ENCODE measurements around the gene GPC5.
"Not testable (repeated sequence)": the region's sequence is repeated elsewhere in the genome, so short reads cannot be mapped to it uniquely, and the experiment has no call there.

The GPC5 gene

DNA sequence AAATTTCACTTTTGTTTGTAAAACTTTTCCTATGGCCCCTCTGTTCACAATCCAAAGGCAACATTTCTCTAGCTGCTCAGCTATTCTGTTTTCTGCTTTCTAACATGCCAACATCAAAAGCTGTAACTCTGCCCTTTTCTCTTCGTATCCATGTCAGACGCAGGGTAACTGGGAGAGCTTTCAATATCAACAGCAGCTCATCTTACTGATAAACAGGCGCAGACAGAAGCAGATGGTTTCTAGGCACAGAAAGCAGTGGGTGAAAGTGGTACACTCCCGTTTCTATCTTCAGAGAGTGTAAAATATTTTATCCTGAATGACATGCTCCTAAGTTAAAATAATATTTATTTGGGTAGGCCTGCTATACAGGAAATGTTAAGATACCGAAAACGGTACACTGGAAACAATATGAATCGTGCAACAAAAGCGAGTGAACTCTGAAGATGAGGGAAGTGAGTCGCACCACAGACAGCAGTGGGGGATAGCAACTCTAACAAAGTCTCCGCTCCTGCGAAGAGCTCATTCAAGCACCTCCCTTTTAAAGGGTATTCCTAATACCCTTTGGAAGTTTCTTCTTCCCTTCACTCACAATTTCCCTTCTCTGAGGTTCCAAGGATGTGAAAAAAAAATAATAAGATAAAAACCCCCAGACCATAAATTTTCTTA, 798.3 kb downstream of the GPC5 start:
- peak in 1 of 2 experiments; percentile 44 for DNase-seq

DNA sequence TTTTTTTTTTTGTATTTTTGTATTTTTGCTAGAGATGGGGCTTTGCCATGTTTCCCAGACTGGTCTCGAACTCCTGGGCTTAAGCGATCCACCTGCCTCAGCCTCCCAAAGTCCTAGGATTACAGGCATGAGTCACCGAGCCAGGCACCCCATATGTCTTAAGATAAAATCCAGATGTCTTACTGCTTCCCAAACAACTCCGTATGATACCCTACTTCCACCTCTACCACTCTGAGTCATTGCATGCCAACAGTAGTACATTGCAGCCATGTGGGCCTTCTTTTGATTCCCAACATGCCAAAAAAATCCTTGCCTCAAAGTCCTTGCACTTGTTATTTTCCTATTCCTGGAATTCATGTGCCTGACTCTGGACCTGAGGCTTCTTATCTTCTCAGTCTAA, 799.2 kb downstream of the GPC5 start:
- DNase-seq = peak in 1 of 2 experiments; percentile 24

DNA sequence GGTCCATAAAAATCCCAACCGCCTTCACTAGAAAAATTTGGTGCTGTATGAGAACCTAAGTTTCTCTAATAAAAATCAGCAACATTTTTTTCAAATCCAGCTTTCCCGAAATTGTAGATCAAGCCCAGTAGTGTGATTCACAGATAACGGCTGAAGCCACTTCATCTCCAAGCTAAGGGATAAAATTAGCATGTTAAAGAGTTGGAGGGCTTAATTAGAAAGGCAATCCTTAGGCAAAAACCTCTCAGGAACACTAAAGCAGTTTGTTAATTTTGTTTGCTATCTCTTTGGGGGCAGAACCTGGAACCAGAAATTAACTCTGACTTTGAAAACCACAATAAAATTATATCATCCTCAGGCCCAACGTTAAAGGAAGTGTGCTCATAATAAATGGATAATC, 820.2 kb downstream of the GPC5 start:
- DNase-seq = no peak

GRCh38 chr13:92221916-92222315, 823.5 kb downstream of the GPC5 start:
- no peak for DNase-seq

DNA sequence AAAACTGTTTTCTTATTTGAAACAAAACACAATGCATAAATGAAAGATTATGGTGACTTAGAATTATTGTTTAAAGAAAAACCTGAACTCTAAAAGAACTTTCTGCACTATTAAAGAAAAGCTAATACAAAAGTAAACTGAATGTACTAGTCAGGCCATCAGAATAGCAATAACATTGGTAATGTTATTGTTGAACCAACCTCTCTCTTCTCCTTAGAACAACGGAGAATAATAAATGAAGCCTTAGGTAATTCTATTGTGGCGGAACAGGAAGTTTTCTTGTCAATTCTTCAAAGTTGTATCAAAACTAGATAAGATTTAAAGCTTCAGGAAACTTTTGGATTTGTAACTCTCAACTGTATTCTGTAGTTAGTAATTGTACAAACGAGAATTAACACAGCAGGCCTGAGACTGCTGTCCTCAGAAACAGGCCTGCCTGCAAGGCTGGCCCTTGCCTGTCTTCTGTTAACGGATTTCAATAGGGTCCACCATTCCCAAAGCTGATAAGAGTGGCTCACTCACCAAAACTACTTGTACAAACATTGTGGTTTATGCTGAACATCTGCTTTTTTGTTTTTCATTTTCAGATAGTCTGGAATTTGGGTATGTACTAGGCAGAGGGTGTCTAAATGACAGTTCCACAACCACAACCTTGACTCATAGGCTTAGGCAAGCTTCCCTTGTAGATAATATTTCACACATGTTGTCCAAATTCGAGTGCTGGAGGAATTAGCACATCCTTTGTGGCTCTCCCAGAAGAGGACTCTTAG, 825.8 kb downstream of the GPC5 start:
- no peak for DNase-seq

DNA sequence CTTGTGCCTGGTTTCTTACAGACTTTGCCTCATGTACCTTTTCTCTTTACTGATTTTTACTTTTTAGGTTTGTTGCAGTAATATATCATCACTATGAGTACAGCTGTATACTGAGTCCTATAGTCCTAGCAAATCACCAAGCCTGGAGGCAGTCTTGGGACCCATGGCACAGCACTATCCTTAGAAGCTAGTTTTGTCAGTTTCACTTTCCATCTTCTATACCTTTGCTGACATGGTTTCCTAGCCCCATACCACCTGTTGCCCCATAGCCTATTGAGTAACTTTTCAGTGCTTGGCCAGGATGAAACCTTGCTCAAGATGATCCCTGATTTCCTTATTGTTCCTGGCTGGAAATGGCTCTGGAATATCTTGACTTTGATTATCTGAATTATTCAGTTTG, 826.4 kb downstream of the GPC5 start:
- DNase-seq = no peak

- DNase-seq = no peak
Observed at GRCh38 chr13:92225861-92226260, 827.4 kb downstream of the GPC5 start.

- no peak for DNase-seq
Observed at GRCh38 chr13:92232871-92233270, 834.5 kb downstream of the GPC5 start.

DNA sequence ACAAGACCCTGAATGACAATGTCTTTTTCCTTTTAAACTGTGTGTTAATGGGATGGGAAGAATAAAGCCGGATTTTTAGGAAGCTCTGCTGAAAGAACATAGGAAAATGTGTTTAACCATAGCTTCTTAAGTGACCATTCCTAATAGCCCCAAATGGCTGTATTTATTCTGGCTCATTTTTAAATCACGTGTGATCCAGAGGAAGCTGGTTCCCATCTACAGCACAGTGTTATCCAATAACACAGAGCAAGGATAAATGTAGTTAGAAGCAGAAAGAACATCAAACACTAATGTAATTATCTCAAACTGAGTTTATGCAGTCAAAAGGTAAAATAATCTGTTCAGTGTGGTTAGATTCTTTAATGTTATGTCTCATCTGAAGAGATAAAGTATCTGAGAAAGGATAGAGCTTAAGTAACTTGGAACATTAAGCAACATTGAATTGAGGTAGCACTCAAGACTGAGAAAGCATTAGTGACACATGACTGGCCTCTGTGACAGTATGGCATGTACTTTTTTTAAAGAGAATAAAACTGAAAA, 853.3 kb downstream of the GPC5 start:
- no peak for DNase-seq

GRCh38 chr13:92255526-92255925, 857.1 kb downstream of the GPC5 start:
- DNase-seq = no peak

DNA sequence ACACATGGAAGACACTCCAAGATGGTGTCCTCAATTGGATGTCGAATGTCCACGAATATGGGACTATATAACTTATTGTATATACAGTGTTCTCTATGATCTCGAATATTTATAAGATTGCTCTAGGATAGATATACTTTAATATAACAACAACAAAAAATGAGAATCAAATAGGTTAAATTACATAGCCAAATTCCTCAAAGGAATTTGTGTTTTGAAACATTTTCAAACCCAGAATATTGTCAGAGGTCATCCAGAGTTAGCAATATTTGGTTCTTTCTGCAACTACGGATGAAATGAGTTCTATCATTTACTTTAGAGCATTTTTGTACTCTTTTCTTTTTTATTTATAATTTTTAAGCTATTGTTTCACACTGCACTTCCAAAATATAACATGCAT, 857.8 kb downstream of the GPC5 start:
- no peak for DNase-seq

DNA sequence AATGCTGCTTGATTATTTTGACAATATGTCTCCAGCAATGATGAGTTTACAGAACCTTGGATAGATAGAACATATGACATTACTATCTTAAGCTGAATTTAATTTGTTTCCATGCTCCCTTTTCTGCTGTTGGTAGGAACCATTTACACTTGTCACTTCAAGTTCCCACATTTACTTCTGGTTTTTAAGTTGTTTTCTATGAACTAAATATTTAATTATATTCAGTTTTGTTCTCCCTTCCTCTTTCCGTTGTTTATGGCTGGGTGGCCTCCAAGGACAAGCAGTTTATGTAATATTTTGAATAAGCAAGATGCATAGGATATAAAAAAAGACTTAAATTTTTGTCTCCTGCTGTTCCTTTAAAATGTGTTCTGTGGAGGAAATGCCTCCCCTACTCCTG, 860.6 kb downstream of the GPC5 start:
- DNase-seq = no peak

- DNase-seq = no peak
Observed at GRCh38 chr13:92259523-92259922, 861.1 kb downstream of the GPC5 start.

- no peak for DNase-seq
Observed at GRCh38 chr13:92260363-92260762, 861.9 kb downstream of the GPC5 start.

GRCh38 chr13:92262100-92262788, 863.8 kb downstream of the GPC5 start:
- no peak for DNase-seq

DNA sequence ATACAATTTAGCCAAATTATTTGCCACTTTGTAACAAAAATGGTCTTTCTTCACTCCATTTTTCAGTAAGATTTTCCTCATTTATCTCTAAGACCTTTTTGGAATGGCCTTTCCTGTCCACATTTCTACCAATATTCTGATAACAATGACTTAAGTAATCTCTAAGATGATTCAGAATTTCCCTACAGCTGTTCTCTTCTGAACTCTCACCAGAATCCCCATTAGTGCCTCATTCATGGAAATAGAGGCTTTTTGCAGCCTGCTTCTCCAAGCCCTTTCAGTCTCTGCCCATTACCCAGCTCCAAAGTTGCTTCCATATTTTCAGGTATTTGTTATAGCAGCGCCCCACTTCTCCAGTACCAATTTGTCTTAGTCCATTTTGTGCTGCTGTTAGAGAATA, 867.0 kb downstream of the GPC5 start:
- DNase-seq = peak in 1 of 2 experiments; percentile 40

DNA sequence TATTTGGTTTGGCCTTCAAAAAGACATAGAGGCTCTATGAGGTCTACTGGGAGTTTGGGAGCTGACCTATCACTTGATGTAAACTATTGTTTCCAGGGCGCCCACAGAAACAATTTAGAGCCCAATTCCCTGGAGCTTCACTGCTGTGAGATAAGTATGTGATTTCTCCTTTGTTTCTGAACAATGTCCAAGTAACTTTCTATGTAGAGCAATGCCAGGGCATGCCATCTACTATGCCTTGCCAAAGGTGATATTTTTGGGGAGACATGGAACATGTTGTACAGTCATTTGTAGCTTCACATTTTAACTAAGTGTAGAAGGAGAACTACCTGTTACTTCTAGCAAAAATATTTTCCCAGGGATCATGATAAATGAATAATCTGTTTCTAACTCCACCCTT, 872.6 kb downstream of the GPC5 start:
- DNase-seq = no peak

DNA sequence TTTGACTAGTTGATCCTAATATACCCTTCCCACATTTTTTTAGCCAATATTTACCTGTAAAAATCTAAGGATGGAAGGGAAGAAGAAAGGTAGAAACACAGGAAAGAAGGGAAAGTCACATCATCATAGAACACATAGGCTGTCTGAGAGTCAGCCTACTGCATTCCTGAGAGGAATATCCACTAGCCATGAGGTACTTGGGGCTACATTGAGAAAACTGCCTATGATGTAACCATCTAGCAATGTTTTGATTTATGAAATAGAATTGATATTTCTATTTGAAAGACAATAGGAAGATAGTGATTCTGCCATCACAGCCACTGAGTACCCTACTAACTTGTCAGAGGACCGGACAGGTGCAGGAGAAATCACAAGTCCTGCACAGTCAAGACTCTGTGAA, 873.8 kb downstream of the GPC5 start:
- DNase-seq = no peak

GRCh38 chr13:92280986-92281385, 882.6 kb downstream of the GPC5 start:
- not testable (repeated sequence) for DNase-seq

- not testable (repeated sequence) for DNase-seq
Observed at GRCh38 chr13:92290718-92291307, 892.4 kb downstream of the GPC5 start.

DNA sequence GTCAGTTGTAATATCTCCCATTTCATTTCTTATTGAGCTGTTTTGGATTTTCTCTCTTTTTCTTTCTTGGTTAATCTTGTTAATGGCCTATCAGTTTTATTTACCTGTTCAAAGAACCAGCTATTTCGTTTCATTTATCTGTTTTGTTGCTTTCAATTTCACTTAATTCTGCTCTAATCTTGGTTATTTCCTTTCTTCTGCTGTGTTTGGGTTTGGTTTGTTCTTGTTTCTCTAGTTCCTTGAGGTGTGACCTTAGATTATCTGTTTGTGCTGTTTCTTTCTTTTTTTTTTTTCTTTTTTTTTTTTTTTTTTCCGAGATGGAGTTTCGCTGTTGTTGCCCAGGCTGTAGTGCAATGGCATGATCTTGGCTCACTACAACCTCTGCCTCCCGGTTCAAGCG, 896.1 kb downstream of the GPC5 start:
- DNase-seq = not testable (repeated sequence)

DNA sequence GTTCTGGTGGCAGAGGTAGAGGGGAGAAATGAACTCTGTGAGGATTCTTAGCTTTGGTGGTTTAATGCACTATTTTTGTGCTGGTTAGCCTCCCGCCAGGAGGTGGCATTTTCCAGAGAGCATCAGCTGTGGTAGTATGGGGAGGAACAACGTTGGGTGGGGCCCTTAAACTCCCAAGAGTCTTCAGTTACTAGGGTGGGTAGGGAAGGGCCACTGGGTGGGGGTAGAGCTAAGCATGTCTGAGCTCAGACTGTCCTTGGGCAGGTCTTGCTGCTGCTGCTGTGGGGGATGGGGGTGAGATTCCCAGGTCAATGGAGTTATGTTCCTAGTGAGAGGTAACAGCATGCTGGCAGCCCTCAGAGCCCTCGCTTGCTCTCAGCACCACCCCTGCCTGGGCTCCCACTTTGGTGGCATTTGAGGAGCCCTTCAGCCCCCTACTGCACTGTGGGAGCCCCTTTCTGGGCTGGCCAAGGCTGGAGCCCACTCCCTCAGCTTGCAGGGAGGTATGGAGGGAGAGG, 897.8 kb downstream of the GPC5 start:
- DNase-seq = not testable (repeated sequence)

All from NCI-H524 (cell line).